HG03103 (cell line): ENCODE data around the gene PIGQ.

ENCODE experiments used
- ATAC-seq: cut with Tn5 transposase; IDR thresholded peaks from one replicate; pipeline ENCODE4 v1.9.1; 2021; ENCODE audit warnings: low read depth; ENCODE audit not compliant: unreplicated experiment

The PIGQ gene

GRCh38 chr16:554297-554621 lies 15.5 kb upstream of the PIGQ start:
- ATAC-seq, result no peak

- no peak for ATAC-seq
Observed at GRCh38 chr16:554640-555365, 15.0 kb upstream of the PIGQ start.

- ATAC-seq, result no peak
Observed at GRCh38 chr16:555528-556473, 14.0 kb upstream of the PIGQ start.

DNA sequence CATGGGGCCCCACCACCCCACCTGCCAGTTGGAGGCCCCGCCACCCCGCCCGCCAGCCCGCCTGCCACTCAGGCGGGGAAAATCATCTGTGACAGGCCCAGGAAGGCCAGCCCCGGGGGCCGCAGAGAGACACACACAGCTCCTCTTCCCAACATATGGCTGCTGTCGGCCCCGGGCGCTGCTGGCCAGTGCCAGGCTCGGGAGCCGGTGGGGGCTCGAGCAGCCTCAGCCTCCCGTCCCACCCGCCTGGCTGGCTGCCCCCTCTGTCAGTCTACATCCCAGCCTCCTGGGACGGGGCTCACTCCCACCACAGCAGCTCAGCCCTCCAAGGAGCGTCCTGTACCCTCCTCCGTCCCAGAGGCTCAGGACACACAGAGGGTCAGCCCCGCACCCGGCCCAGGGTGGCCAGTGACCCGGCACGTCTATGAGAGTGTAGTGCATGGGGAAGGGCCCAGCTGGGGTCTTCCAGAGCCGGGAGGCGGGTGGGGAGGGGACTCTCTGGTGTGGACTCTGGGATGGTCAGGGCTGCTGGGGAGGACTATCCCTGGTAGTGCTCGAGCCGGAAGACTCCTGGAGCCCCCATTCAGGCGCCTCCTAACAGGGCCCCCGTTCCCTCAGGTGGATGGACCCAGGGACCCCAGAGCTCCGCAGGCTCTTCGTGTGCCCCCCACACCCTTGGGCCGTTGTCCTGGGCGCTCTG lies 13.1 kb upstream of the PIGQ start:
- ATAC-seq, result no peak

DNA sequence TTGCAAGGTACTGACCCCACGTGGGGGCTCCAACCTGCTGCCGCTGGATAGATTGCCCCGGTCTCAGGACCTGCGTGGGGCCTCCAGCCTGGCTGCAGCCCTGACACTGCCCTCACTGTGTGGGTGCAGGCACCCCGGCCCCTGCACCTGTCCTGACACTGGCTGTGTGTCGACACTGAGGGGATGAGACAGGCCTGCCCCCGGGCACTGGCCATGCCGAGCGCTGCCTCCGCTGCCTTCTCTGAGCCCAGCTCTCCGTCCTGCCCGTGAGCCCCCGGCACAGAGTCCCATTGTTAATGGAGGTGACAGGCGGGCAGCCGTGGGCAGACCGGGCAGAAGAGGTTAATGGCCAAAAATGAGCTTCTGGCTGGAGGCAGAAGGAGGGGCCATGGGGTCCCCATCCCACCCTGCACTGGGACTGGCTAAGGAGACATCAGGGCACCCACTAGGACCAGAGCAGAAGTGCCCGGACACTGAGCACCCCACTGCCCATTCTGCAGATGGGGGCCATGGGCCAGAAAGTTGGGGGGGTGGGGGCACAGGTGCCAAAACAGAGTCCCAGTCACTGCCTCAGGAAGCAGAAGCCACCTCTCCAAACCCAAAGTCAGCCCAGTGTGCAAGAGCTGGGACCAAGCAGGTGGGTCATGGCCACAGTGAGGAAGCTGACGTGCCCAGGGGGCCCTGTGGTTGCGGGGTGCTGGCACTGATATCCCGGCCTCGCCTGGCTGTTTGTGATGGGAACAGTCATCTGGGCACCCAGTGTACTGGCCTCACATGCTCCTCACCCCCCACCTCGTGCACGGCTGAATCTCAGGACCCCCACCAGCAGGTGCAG lies 12.1 kb upstream of the PIGQ start:
- ATAC-seq, result no peak

- no peak for ATAC-seq
Observed at GRCh38 chr16:558298-559020, 11.3 kb upstream of the PIGQ start.

GRCh38 chr16:559021-559380 lies 10.8 kb upstream of the PIGQ start:
- ATAC-seq, result no peak

GRCh38 chr16:559411-560203 lies 10.2 kb upstream of the PIGQ start:
- no peak for ATAC-seq

DNA sequence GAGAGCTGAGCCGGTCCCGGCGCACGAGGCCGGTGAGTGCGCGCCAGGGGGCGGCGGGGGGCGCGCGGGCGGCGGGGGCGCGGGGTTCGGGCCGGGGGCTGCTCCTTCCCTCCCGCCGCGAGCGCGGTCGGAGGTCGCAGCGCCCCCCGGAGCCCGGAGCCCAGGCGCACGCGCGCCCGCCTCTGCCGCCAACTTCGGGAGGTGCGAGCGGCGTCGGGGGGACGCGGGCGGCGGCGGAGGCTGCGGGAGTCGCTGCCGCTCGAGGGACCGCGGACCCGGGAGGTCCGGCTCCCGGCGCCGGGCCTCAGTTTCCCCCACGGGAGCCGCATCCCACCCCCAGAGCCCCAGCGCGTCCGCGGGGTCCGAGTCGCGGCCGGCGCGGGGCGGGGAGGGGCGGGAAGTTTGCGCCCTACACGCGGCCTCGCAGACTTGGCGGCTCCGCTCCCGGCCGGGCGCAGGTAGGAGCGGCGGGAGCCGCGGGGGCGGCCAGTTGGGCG lies 9.5 kb upstream of the PIGQ start, which contains the start of gene PRR35:
PRR35 (plus strand) TSS at position 191 of the 497 bp plus-strand sequence. CDS start 2,901 bp downstream, outside the sequence.
- ATAC-seq, result no peak

GRCh38 chr16:560701-561412 lies 8.9 kb upstream of the PIGQ start:
- no peak for ATAC-seq

- ATAC-seq, result no peak
Observed at GRCh38 chr16:561413-561794, 8.4 kb upstream of the PIGQ start.

- ATAC-seq, result no peak
Observed at GRCh38 chr16:561957-562938, 7.5 kb upstream of the PIGQ start.

DNA sequence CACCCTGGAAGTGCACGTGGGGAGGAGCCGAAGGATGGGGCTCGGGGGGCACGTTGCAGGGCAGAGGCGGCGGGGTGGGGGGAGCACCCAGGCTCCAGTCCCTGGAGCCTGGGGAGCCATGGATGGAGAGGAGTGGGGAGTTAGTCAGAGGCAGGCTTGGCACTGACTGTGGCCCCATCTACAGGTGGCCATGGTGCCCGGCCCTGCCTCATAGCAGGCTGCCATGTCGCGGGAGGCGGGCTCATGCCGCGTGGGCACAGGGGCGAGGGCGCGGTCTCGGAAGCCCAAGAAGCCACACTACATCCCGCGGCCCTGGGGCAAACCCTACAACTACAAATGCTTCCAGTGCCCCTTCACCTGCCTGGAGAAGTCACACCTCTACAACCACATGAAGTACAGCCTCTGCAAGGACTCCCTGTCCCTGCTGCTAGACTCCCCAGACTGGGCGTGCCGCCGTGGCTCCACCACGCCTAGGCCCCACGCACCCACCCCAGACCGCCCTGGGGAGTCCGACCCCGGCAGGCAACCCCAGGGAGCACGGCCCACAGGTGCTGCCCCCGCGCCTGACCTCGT lies 6.6 kb upstream of the PIGQ start:
- no peak for ATAC-seq

GRCh38 chr16:564690-565418 lies 4.9 kb upstream of the PIGQ start:
- no peak for ATAC-seq

DNA sequence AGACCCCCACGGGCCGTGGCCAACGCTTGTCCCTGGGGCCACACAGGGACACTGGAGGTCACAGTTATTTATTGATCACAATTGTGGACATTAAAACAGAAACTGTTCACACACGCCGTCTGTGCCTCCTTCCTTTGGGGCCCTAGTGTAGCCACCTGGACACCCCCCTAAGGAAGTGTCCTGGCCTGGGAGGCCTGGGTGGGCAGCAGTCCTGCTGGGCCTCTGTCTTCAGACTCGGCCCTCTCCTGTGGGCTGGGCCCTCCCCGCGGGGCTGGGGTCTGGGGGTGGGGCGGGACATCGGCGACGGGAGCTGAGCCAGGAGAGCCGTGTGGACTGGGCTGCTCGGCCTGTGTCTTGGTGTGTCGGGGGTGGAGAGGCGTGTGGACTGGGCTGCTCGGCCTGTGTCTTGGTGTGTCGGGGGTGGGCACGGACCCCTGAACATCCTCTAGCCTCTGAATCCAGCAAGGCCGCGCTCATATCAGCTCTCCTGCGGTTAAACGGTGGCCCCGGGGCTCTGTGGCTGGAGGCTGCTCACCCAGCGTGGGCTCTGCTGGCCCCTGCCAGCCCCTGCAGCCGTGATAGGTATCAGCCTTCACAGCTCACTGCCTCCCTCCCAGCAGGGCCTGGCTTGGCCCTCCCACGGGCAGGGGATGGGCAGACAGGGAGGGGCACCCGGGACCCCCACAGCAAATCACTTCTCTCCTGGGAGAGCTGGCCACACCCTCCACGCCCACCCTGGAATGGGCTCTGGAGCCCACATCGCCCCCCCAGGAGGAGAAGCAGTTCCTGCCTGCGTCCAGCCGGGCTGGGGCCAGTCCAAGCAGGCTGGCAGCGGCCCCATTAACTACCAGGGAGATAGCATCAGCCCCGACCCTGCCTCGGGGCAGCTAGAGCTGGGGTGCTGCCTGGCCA lies 4.1 kb upstream of the PIGQ start:
- no peak for ATAC-seq
